Stomach (tissue), 9 donors: ENCODE data around the gene MEG3. TPM values are rescaled to one million over a fixed set of nuclear protein-coding genes. Genes with fewer than 3 reads are reported as not detected.

Source experiments
- DNase-seq, 2 donors: peaks; one replicate each; pipeline versions ENCODE4 v3.0.0 to v3.0.0-alpha.2; 2013 to 2019
- H3K27ac ChIP-seq, 5 donors: fragments of 200-600 bp in 4 of 5; sonication (generic) in 4 of 5; one replicate each; pipeline ENCODE4 v1.5.1; 2013 to 2019; ENCODE audit warnings: mild to moderate bottlenecking in 1 of 5, moderate library complexity in 1 of 5
- H3K27me3 ChIP-seq, 3 donors: fragments of 200-600 bp; sonication (generic); one replicate each; pipeline ENCODE4 v1.5.1; 2017 to 2019; ENCODE audit warnings: mixed run types in 1 of 3
- H3K36me3 ChIP-seq, 4 donors: fragments of 200-600 bp; sonication (generic); 1 replicate in 3 of 4; 2 replicates in 1 of 4; pipeline ENCODE4 v1.5.1; 2016 to 2019
- H3K4me1 ChIP-seq, 4 donors: fragments of 200-600 bp; sonication (generic); one replicate each; pipeline ENCODE4 v1.5.1; 2016 to 2019
- H3K4me3 ChIP-seq, 4 donors: fragments of 200-600 bp; sonication (generic) in 3 of 4; one replicate each; pipeline ENCODE4 v1.5.1; 2016 to 2019; ENCODE audit warnings: mild to moderate bottlenecking in 1 of 4
- H3K9me3 ChIP-seq, 4 donors: fragments of 200-600 bp; sonication (generic); one replicate each; pipeline ENCODE4 v1.5.1; 2016 to 2019
- EP300 ChIP-seq: sonication (generic); formaldehyde crosslinking; IDR thresholded peaks from one replicate; pipeline ENCODE4 v1.6.1; 2017; ENCODE audit warnings: antibody characterized with exemption
- POLR2A ChIP-seq, 4 donors: fragments of 450-650 bp; IDR thresholded peaks; one replicate each; pipeline ENCODE4 v1.6.1; 2016; ENCODE audit warnings: antibody characterized with exemption in 4 of 4, control low read depth in 2 of 4, mild to moderate bottlenecking in 1 of 4, moderate library complexity in 1 of 4
- POLR2AphosphoS5 ChIP-seq, 3 donors: sonication (generic); formaldehyde crosslinking; IDR thresholded peaks; one replicate each; pipeline ENCODE4 v1.6.1; 2016; ENCODE audit warnings: antibody characterized with exemption in 3 of 3
- WGBS, 5 donors: extraction: QIAGEN DNeasy Blood & Tissue Kit in 3 of 5; methylation state at CpG; one replicate each; pipeline versions ENCODE4 v1.1.5 to v1.1.7; 2013 to 2018; 5-methylcytosine and 5-hydroxymethylcytosine counted together
- intact Hi-C: fragments of 100-400 bp; cut with DNase I; formaldehyde crosslinking; loops from one replicate; pipeline ENCODE4 v1.15.1; 2023; ENCODE audit warnings: low total_unique reads
- polyA plus RNA-seq, 3 donors: library from polyadenylated mRNA; stranded (reverse); fragments of 200-250 nt; gene quantifications; one replicate each; pipeline ENCODE4 v1.2.3, GENCODE V29; 2013
- total RNA-seq, 5 donors: library from RNA; depleted of rRNA; stranded (reverse); fragments of >200 nt; gene quantifications; one replicate each; pipeline versions ENCODE4 v1.1.0 to v1.2.3, GENCODE V29; 2014 to 2016
- TF ChIP-seq, protein P1 (sequence below), 7 experiments: fragments of 450-650 bp in 4 of 7; fragments of 200-600 bp in 3 of 7; sonication (generic) in 3 of 7; IDR thresholded peaks; one replicate each; pipeline ENCODE4 v1.5.1; 2016 to 2019; ENCODE audit warnings: antibody characterized with exemption in 7 of 7, control low read depth in 2 of 7, mild to moderate bottlenecking in 1 of 7
- donor health status: healthy with polysubstance abuse.
- donor health status: Bipolar disorder and iron deficiency.
- donor health status: healthy.

Gene MEG3
- total and polyA plus RNA-seq, 8 donors = 13.4 to 390 (median 99.2) TPM

DNA sequence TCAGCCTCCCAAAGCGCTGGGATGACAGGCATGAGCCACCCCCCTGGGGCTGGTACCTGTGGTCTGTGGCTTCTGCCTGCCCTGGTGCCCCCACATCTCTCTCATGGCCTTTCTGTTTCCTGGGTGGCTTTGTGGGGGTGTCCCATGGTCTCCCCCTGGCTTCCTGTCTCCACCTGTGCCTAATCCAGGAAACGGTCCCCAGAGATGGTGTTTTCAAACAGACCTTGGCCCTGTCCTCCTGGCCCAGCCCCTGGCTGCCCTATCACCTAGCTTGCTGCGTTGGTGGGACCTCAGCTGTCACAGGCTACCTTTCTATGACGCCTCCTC, 18.1 kb downstream of the MEG3 start:
- DNase-seq = no peak
- intact Hi-C loops = no loop called here
- Histone ChIP-seq H3K9me3 (no peaks in the 10 kb centered on the region), H3K27me3 (peaks cover 0 to 14% (median 0%) of the 10 kb centered on the region in 3 donors), H3K4me3 (no peak overlapping the region), H3K27ac (no peak overlapping the region), H3K4me1 (peaks cover 0 to 11% (median 5%) of the 10 kb centered on the region in 4 donors), H3K36me3 (no peaks in the 10 kb centered on the region)
- TF ChIP-seq, protein P1, sequence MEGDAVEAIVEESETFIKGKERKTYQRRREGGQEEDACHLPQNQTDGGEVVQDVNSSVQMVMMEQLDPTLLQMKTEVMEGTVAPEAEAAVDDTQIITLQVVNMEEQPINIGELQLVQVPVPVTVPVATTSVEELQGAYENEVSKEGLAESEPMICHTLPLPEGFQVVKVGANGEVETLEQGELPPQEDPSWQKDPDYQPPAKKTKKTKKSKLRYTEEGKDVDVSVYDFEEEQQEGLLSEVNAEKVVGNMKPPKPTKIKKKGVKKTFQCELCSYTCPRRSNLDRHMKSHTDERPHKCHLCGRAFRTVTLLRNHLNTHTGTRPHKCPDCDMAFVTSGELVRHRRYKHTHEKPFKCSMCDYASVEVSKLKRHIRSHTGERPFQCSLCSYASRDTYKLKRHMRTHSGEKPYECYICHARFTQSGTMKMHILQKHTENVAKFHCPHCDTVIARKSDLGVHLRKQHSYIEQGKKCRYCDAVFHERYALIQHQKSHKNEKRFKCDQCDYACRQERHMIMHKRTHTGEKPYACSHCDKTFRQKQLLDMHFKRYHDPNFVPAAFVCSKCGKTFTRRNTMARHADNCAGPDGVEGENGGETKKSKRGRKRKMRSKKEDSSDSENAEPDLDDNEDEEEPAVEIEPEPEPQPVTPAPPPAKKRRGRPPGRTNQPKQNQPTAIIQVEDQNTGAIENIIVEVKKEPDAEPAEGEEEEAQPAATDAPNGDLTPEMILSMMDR (IDR thresholded peaks at IDR 0.05) = no peak
- TF ChIP-seq POLR2AphosphoS5 (IDR thresholded peaks at IDR 0.05) (no peak), EP300 (no peak), POLR2A (IDR thresholded peaks at IDR 0.05) (no peak)
- WGBS, 5 donors = 54 to 67% (median 62%) methylated on average over 4 of the region's 4 CpGs

GRCh38 chr14:100844421-100844820, 18.5 kb downstream of the MEG3 start:
- Histone ChIP-seq H3K4me1 (peaks cover 0 to 11% (median 5%) of the 10 kb centered on the region in 4 donors), H3K4me3 (no peak overlapping the region), H3K27ac (no peak overlapping the region), H3K36me3 (no peaks in the 10 kb centered on the region), H3K27me3 (peaks cover 0 to 14% (median 0%) of the 10 kb centered on the region in 3 donors), H3K9me3 (no peaks in the 10 kb centered on the region)
- no peak for TF ChIP-seq POLR2A (IDR thresholded peaks at IDR 0.05)
- TF ChIP-seq EP300 = no peak
- TF ChIP-seq, protein P1 (IDR thresholded peaks at IDR 0.05) = no peak
- TF ChIP-seq POLR2AphosphoS5 (IDR thresholded peaks at IDR 0.05) = no peak
- DNase-seq = peak in 1 of 2 donors; percentile 55
- WGBS, 5 donors = 69 to 82% (median 73%) methylated on average over 9 of the region's 9 CpGs
- intact Hi-C loops = no loop called here

GRCh38 chr14:100844846-100845245, 18.9 kb downstream of the MEG3 start:
- Histone ChIP-seq H3K9me3 (no peaks in the 10 kb centered on the region), H3K27ac (no peak overlapping the region), H3K4me3 (no peak overlapping the region), H3K4me1 (peaks cover 0 to 11% (median 5%) of the 10 kb centered on the region in 4 donors), H3K36me3 (no peaks in the 10 kb centered on the region), H3K27me3 (peaks cover 0 to 14% (median 0%) of the 10 kb centered on the region in 3 donors)
- WGBS, 5 donors = 84 to 93% (median 92%) methylated on average over 13 of the region's 13 CpGs
- intact Hi-C loops = no loop called here
- TF ChIP-seq POLR2A (IDR thresholded peaks at IDR 0.05) (no peak), EP300 (no peak), POLR2AphosphoS5 (IDR thresholded peaks at IDR 0.05) (no peak)
- TF ChIP-seq, protein P1 (IDR thresholded peaks at IDR 0.05) = no peak
- DNase-seq = no peak

GRCh38 chr14:100845341-100845740, 19.4 kb downstream of the MEG3 start:
- no peaks in the 10 kb centered on the region for H3K9me3 ChIP-seq
- intact Hi-C loops = no loop called here
- TF ChIP-seq, protein P1 (IDR thresholded peaks at IDR 0.05) = no peak
- TF ChIP-seq POLR2A (IDR thresholded peaks at IDR 0.05) = no peak
- no peak for TF ChIP-seq EP300
- TF ChIP-seq POLR2AphosphoS5 (IDR thresholded peaks at IDR 0.05) = no peak
- peaks cover 0 to 11% (median 5%) of the 10 kb centered on the region in 4 donors for H3K4me1 ChIP-seq
- H3K27me3 ChIP-seq = peaks cover 0 to 14% (median 0%) of the 10 kb centered on the region in 3 donors
- WGBS, 5 donors = 86 to 94% (median 90%) methylated on average over 13 to 17 of the region's 17 CpGs
- H3K27ac ChIP-seq = no peak overlapping the region
- DNase-seq = no peak
- H3K36me3 ChIP-seq = no peaks in the 10 kb centered on the region
- no peak overlapping the region for H3K4me3 ChIP-seq
